ENCODE results near the gene STN1. TPM values are rescaled to one million over a fixed set of nuclear protein-coding genes. Genes with fewer than 3 reads are reported as not detected.

The STN1 gene
- total RNA-seq, 2 donors from 2014 or later = 15.5 to 42.7 TPM

GRCh38 chr10:103934308-103934707 lies 16.3 kb upstream of the STN1 start:
- Histone ChIP-seq H3K4me3 (no peak overlapping the region), H3K27me3 (replicated peaks; ENCODE audit: insufficient read depth) (no peaks in the 10 kb centered on the region), H3K36me3 (no peaks in the 10 kb centered on the region), H3K9me3 (no peaks in the 10 kb centered on the region), H3K4me1 (replicated peaks) (no peaks in the 10 kb centered on the region), H3K27ac (no peak overlapping the region)
- intact Hi-C loops (cut with DNase I) = no loop called here
- DNase-seq (ENCODE audit: low spot score) = no peak
- TF ChIP-seq POLR2AphosphoS5 (IDR thresholded peaks at IDR 0.05) (no peak), POLR2A (IDR thresholded peaks at IDR 0.05) (no peak), CTCF (IDR thresholded peaks at IDR 0.05) (no peak)
- WGBS = 97% methylated on average over 6 of the region's 6 CpGs

GRCh38 chr10:103933557-103934121 lies 15.7 kb upstream of the STN1 start:
- no peak for DNase-seq (ENCODE audit: low spot score)
- WGBS = 37% methylated on average over 4 of the region's 4 CpGs

GRCh38 chr10:103932971-103933370 lies 15.0 kb upstream of the STN1 start:
- H3K36me3 ChIP-seq = no peaks in the 10 kb centered on the region
- H3K27ac ChIP-seq = no peak overlapping the region
- no peak for DNase-seq (ENCODE audit: low spot score)
- no peaks in the 10 kb centered on the region for H3K9me3 ChIP-seq
- intact Hi-C loops (cut with DNase I) = no loop called here
- no peaks in the 10 kb centered on the region for H3K4me1 ChIP-seq (replicated peaks)
- H3K4me3 ChIP-seq = no peak overlapping the region
- WGBS = 62% methylated on average over 3 of the region's 3 CpGs
- no peaks in the 10 kb centered on the region for H3K27me3 ChIP-seq (replicated peaks; ENCODE audit: insufficient read depth)
- TF ChIP-seq POLR2AphosphoS5 (IDR thresholded peaks at IDR 0.05) = no peak
- no peak for TF ChIP-seq CTCF (IDR thresholded peaks at IDR 0.05)
- TF ChIP-seq POLR2A (IDR thresholded peaks at IDR 0.05) = no peak

More at GRCh38 chr10:103933557-103934121, 15.7 kb upstream of the STN1 start:
- H3K4me3 ChIP-seq = no peak overlapping the region
- H3K27ac ChIP-seq = no peak overlapping the region
- no peak for TF ChIP-seq POLR2AphosphoS5 (IDR thresholded peaks at IDR 0.05)
- TF ChIP-seq POLR2A (IDR thresholded peaks at IDR 0.05) = no peak
- no peak for TF ChIP-seq CTCF (IDR thresholded peaks at IDR 0.05)
- no peaks in the 10 kb centered on the region for H3K4me1 ChIP-seq (replicated peaks)
- no peaks in the 10 kb centered on the region for H3K27me3 ChIP-seq (replicated peaks; ENCODE audit: insufficient read depth)
- intact Hi-C loops (cut with DNase I) = no loop called here
- H3K9me3 ChIP-seq = no peaks in the 10 kb centered on the region
- no peaks in the 10 kb centered on the region for H3K36me3 ChIP-seq

- H3K36me3 ChIP-seq = no peaks in the 10 kb centered on the region
- DNase-seq (ENCODE audit: low spot score) = no peak
- H3K4me3 ChIP-seq = no peak overlapping the region
- no peaks in the 10 kb centered on the region for H3K27me3 ChIP-seq (replicated peaks; ENCODE audit: insufficient read depth)
- H3K27ac ChIP-seq = no peak overlapping the region
- TF ChIP-seq POLR2AphosphoS5 (IDR thresholded peaks at IDR 0.05) (no peak), POLR2A (IDR thresholded peaks at IDR 0.05) (no peak), CTCF (IDR thresholded peaks at IDR 0.05) (no peak)
- WGBS = 97% methylated on average over 7 of the region's 7 CpGs
- intact Hi-C loops (cut with DNase I) = no loop called here
- no peaks in the 10 kb centered on the region for H3K4me1 ChIP-seq (replicated peaks)
- H3K9me3 ChIP-seq = no peaks in the 10 kb centered on the region
Measured at GRCh38 chr10:103932271-103932670, 14.3 kb upstream of the STN1 start.

GRCh38 chr10:103931603-103932002 lies 13.6 kb upstream of the STN1 start:
- H3K27ac ChIP-seq = no peak overlapping the region
- H3K4me3 ChIP-seq = no peak overlapping the region
- intact Hi-C loops (cut with DNase I) = no loop called here
- no peaks in the 10 kb centered on the region for H3K4me1 ChIP-seq (replicated peaks)
- H3K9me3 ChIP-seq = no peaks in the 10 kb centered on the region
- H3K27me3 ChIP-seq (replicated peaks; ENCODE audit: insufficient read depth) = no peaks in the 10 kb centered on the region
- WGBS = 100% methylated on average over 2 of the region's 2 CpGs
- H3K36me3 ChIP-seq = no peaks in the 10 kb centered on the region
- TF ChIP-seq POLR2A (IDR thresholded peaks at IDR 0.05) (no peak), CTCF (IDR thresholded peaks at IDR 0.05) (no peak), POLR2AphosphoS5 (IDR thresholded peaks at IDR 0.05) (no peak)
- DNase-seq (ENCODE audit: low spot score) = no peak
